ENCODE measurements around the gene TSHZ3.

Gene TSHZ3

DNA sequence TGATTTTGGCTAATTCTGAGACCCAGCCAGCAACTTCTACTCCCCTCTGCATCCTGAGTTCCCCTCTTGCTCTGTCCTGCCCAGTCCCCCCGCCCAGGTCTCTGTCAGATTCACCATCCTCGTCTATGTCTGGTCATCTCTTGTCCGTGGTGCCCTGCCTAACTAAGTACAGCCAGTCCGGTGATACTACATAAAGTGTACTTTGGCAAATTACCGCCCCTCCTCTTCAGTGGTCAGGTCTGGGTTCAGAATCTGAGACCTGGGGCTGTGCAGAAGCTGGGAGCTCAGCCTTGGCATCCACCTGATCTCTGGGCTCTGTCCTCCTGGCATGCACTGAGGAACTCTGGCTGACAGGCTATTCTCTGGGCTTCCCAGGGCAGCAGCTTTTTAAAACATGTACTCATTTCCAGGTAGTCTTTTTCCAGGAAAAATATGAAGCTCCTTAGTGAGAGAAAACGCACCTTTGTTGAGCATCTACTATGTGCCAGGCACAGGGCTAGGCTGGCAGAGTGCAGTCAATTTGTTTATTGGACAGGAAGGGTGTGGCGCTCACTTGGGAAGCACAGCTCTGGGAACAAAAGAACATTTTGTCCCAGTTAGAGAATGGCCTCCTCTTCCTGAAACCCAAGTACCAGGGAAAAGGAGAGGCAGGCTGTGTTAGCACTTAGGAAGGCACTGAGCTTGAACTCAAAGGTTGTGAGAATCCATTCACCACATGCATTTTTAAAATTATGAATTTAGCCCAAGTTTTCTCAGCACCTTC lies 88.9 kb downstream of the TSHZ3 start:
- TF ChIP-seq, protein P1, sequence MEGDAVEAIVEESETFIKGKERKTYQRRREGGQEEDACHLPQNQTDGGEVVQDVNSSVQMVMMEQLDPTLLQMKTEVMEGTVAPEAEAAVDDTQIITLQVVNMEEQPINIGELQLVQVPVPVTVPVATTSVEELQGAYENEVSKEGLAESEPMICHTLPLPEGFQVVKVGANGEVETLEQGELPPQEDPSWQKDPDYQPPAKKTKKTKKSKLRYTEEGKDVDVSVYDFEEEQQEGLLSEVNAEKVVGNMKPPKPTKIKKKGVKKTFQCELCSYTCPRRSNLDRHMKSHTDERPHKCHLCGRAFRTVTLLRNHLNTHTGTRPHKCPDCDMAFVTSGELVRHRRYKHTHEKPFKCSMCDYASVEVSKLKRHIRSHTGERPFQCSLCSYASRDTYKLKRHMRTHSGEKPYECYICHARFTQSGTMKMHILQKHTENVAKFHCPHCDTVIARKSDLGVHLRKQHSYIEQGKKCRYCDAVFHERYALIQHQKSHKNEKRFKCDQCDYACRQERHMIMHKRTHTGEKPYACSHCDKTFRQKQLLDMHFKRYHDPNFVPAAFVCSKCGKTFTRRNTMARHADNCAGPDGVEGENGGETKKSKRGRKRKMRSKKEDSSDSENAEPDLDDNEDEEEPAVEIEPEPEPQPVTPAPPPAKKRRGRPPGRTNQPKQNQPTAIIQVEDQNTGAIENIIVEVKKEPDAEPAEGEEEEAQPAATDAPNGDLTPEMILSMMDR (IDR thresholded peaks at IDR 0.05) = no peak
- no peak overlapping the region for H3K4me3 ChIP-seq
- H3K27ac ChIP-seq = no peak overlapping the region
- no peak for DNase-seq (ENCODE audit: low spot score)

DNA sequence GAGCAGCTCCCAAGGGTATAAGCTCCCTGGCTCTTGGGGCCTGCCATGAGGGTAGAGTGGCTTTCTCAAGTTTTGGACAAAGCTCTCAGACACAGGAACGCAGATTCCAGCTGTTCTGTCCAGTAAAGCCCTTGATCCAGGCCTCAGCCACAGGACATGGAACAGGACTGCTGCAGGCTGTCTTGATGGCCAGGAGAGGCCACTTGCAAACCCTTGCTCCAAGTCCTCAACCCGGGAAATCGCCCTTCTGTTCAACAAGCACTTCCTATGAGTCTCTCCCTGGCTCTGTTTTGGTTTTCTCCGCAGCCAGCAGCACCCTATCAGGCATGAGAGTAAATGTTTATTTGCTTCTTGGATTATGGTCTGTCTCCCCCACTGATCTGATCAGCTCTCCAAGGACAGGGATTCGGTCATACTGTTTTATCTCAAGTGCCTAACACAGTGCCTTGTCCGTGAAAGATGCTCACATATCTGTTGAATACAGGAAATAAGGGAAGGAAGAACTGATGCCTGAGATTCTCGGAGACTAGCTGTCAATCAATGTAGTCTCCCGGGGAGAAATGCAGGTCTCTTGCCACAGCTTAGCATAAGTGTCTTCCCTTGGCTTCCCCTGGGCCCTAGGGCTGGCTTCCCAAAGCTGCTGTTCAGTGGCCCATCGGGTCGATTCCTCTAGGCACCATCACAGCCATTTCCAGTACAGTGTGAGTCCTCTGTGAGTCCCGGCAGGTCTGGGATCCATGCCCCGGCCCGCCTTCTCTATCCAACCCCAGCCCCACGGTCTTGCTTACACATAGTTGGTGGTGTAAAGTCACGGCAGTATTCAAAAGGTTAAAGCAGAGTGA lies 90.8 kb downstream of the TSHZ3 start:
- no peak overlapping the region for H3K4me3 ChIP-seq
- no peak overlapping the region for H3K27ac ChIP-seq
- TF ChIP-seq, protein P1 (IDR thresholded peaks at IDR 0.05) = no peak
- DNase-seq (ENCODE audit: low spot score) = no peak

DNA sequence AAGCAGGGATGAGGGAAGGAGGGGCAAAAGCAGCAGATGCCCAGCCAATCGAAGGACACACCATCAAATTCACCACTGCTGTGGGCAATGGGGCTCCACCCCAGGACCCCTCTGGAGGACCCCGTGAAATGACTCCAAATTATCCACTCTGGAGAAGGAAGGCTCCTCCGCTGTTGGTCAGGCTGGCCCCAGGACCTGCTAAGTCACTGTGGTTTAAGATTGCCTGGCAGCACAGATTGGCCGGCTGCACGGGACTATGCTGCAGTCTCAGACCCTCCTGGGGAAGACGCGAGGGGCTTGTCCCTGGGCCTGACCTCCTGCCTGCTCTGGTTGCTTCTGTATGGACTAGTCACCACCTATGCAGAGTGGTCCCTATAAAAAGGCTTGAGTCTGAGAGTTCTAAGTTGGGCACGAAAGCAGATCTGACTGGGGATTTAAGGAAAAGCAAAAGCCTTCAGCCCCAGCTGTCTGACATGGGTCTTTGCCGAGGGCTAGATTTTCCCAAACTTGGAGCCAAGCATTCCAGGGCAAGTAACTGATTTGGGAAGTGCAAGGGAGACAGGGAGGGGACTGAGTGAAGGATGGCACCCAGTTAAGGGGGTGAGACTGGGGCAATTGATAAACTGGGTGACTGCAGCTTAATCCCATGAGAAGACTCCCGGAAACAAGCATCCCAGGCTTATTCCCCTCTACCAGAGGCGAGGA lies 91.7 kb downstream of the TSHZ3 start:
- no peak for DNase-seq (ENCODE audit: low spot score)
- TF ChIP-seq, protein P1 (IDR thresholded peaks at IDR 0.05) = no peak
- Histone ChIP-seq H3K27ac (no peak overlapping the region), H3K4me3 (no peak overlapping the region)

DNA sequence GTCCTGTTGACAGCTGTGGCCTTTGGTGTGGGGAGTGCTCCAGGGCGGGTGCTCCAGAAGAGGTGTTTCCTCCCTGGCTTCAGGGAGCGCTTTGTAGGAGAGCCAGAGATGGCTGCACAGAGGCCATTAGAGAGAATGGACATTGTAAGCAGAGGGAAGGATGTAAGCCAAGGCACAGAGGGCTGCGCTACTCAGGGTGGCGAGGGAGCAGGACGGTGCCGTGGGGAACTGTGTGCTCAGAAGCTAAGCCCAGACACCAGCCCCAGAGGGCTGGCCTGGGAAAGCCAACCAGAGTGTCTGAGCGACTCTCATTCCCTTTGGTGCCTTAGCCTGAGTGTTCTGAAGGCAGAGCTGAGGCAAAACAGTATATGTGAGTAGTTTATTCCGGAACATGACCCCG lies 92.2 kb downstream of the TSHZ3 start:
- H3K4me3 ChIP-seq = no peak overlapping the region
- no peak for DNase-seq (ENCODE audit: low spot score)
- TF ChIP-seq, protein P1 (IDR thresholded peaks at IDR 0.05) = no peak

DNA sequence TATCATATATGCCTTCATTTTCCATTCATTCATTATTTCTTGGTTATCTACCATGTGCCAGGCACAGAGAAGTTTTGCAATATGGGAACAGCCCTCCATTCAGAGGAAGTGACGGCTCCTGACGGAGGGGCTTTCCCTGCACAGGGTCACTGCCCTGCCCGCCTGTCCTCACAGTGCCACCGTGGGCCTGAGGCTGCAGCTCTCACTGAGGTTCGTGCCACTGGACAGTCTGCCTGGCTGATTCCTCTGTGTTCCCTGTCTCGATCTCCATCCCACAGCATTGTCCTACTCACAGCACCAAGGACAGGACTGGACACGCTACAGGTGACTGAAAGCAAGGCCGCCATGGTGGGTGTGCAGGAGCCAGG lies 92.7 kb downstream of the TSHZ3 start:
- Histone ChIP-seq H3K4me3 (no peak overlapping the region), H3K27ac (no peak overlapping the region)
- TF ChIP-seq, protein P1 (IDR thresholded peaks at IDR 0.05) = no peak
- DNase-seq (ENCODE audit: low spot score) = no peak

More for the DNA sequence above, 92.2 kb downstream of the TSHZ3 start:
- H3K27ac ChIP-seq = no peak overlapping the region

DNA sequence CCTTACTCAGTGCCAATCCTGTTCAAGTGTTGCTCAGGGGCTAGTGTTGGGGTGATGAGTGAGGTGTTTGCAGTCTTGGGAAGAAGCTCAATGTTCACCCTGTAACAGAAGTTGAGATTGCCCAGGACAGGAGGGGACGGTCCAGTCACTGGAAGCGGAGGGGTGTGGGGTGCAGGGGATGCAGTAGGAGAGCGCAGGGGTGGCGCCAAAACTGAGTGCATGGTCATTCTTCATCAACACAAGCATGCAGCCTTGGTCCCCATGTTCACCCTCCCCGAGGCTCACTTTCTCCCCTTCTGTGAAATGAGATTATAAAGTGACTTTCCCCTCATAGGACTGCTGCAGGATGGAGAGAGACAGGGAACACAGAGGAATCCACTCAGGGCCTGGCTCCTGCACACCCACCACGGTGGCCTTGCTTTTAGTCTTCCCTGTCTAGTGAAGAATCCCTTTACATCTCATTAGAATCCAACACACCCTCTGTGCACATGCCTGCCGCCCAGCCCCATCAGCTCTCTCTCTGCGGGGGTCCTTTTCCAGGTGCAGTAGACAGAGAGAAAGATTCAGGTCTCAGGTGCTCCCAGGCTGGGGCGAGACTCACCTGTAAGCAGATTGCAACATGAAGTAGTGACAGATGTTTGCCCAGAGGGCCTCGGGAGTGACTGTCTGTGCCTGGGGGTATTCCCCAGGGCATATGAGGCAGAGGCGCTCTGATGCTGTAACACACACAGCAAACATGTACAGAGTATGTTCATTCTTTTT lies 93.2 kb downstream of the TSHZ3 start:
- H3K27ac ChIP-seq = no peak overlapping the region
- TF ChIP-seq, protein P1 (IDR thresholded peaks at IDR 0.05) = no peak
- no peak overlapping the region for H3K4me3 ChIP-seq
- no peak for DNase-seq (ENCODE audit: low spot score)
